CD4-positive, alpha-beta T cell treated with Interleukin-10 for 1 hour (primary cell): ENCODE data around the gene TMED5.

Experiments
- DNase-seq: peaks from one replicate; pipeline ENCODE4 v3.0.0-alpha.2; 2020

The TMED5 gene

GRCh38 chr1:93120614-93121013 lies 59.6 kb downstream of the TMED5 start:
- no peak for DNase-seq

GRCh38 chr1:93114391-93114790 lies 65.8 kb downstream of the TMED5 start:
- DNase-seq, result no peak

DNA sequence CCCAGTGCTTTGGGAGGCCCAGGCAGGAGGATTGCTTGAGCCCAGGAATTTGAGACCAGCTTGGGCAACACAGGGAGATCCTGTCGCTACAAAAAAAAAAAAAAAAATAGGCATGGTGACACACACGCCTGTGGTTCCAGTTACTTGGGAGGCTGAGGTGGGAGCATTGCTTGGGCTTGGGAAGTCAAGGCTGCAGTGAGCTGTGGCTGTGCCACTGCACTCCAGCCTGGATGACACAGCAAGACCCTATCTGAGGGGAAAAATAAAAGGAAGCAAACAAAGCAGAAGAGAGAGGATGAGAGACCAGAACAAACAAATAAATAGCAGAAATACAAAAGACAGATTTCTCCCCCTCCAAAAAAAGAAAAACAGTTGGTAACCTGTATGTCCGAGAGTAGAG lies 67.1 kb downstream of the TMED5 start:
- no peak for DNase-seq

GRCh38 chr1:93111561-93111960 lies 68.7 kb downstream of the TMED5 start:
- no peak for DNase-seq

DNA sequence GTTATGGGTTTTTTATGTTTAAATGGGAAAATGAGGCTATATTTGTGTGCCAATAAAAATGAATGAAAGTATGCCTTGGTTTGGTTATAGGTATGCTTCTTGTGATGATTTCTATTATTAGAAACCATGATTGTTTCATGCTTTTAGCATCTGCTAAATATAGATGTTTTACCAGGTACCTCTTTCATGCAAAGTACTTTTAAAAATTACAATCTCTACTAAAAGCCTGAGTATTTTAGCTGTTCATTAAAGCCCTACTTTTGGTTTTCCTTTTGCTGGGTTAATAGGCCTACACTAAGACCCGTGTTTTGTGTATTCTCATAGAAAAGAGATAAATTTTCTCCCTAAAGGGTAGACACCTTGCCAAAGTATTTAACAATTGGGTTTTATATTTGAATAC lies 69.1 kb downstream of the TMED5 start:
- DNase-seq, result no peak

DNA sequence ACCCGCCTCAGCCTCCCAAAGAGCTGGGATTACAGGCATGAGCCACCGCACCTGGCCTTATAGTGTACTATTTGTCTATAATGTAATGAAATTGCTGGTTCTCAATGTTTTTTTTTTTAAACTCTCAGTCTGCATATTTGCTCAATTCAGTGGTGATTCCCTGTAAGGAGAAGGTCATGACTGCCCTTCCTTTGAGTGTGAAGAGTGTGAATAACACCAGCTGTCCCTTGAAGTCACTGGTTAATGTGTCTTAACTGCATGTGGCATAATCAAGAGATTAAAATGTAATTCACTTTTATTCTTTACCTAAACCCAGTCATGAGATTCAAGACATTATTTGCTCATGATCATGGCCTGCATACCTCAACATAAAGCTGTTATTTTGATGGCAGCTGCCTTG lies 70.6 kb downstream of the TMED5 start:
- DNase-seq, result no peak

DNA sequence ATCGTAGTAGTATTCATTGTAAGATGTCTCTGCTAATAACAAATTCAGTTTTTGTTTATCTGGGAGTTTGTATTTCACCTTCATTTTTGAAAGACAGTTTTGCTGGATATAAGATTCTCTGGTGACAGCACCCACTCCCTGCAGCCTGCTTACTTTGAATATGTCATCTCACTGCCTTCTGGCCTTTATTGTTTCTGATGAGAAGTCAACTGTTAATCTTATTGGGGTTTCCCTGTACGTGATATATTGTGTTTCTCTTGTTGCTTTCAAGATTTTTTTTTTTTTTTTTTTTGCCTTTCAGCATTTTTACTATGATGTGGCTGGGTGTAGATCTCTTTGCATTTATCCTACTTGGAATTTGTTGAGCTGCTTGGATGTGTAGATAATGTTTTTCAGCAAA lies 71.9 kb downstream of the TMED5 start:
- no peak for DNase-seq

- no peak for DNase-seq
Measured at GRCh38 chr1:93107395-93107794, 72.8 kb downstream of the TMED5 start.

DNA sequence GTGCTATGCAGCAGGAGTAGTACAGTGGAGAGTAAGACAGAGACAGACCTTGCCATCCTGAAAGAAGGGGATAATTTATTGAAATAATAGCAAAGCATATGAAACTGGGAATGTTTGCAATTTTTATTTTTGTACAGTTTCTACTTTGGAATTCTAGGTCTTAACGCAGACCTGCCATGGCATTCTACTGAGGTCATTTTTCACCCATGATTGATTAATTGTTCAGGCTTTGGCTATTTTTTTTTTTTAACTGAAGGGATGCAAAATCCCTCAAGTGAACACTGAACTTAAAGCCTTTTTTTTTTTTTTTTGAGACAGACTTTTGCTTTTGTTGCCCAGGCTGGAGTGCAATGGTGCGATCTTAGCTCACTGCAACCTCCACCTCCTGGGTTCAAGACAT lies 74.0 kb downstream of the TMED5 start:
- DNase-seq, result no peak

- no peak for DNase-seq
Measured at GRCh38 chr1:93102142-93102541, 78.1 kb downstream of the TMED5 start.
